HG02759 (cell line): ENCODE measurements around the gene GPR15LG.

ENCODE experiments used
- ATAC-seq: cut with Tn5 transposase; IDR thresholded peaks from one replicate; pipeline ENCODE4 v1.9.1; 2021; ENCODE audit warnings: mild to moderate bottlenecking, moderate library complexity; ENCODE audit not compliant: unreplicated experiment

GPR15LG gene

DNA sequence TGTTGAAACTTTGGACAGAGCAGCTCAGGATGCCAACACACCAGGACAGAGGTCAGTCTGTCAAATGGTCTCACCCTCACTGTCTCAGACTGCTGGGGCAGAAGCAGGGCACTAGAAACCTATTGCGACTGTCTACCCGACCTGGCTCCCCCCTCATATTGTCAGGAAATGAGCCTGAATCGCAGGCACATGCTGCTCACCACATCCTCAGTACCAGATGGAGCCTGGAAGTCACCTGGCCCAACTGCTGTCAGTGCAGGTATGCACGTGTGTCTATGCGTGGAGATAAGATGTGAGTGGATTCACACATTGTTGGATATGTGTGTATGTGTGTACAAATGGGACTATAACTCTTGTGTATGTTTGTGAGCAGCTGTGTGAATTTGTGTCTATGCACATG lies 17.5 kb downstream of the GPR15LG start:
- ATAC-seq, result no peak

DNA sequence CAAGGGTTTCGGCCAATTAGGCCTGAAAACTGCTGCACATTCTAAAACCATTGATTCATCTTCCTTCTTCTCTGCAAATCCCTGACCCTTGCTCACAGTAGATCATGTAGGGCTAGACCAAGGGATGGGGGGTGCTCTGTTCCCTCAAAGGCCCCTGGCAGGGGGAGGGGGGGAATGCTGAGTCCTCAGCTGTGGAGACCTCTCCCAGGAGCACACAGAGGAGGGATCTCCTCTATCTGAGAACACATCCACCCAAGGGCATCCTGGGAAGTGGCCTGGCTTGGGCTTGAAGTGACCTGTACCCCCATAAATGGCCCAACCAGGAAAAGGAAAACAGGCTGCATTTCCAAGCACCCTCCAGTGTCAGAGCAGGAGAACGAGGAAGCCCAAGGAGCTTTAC lies 19.7 kb downstream of the GPR15LG start:
- ATAC-seq, result no peak

GRCh38 chr10:84193846-84194423 lies 20.3 kb downstream of the GPR15LG start:
- ATAC-seq, result peak; percentile 14

- peak; percentile 82 for ATAC-seq
Observed at GRCh38 chr10:84194424-84195043, 20.9 kb downstream of the GPR15LG start, which contains the start of gene CDHR1. Gene CDHR1 (plus strand): TSS chr10:84194537. CDS start chr10:84194761, 224 bp downstream.

GRCh38 chr10:84195044-84195830 lies 21.6 kb downstream of the GPR15LG start:
- no peak for ATAC-seq

- ATAC-seq, result no peak
Observed at GRCh38 chr10:84196083-84196482, 22.5 kb downstream of the GPR15LG start.

GRCh38 chr10:84196941-84197340 lies 23.3 kb downstream of the GPR15LG start:
- ATAC-seq, result no peak

- no peak for ATAC-seq
Observed at GRCh38 chr10:84197643-84198042, 24.0 kb downstream of the GPR15LG start.

DNA sequence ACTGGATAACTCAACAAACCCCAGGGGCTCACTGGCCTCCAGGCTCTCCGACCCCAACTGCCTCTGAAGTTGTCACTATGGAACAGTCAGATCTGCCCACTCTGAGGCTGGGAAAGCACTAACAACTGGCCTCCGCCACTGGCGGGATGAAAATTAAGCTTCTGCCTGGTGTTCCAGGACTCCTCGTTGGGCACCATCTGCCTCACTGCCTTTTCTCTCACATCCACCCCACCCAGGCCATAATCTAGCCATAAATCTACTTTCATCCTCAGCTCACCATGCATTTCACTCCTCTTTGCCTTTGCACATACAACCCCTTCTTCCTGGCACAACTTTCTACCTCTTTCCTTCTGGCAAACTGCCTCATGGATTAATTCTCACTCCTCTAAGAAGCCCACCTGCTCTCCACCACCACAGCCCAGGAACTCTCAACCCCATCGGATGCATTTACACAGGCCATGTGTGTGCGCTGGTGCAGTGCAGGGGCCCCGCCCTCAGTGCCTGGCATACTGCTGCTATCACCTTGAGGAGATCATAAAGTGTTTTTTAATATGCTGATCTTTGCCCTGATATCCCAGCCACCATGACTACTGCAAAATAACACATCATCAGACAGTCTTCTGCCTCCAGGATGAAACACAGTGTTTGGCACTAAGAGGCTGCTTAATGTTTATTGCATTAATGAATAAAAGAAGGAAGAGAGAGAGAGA lies 24.8 kb downstream of the GPR15LG start:
- ATAC-seq, result no peak

GRCh38 chr10:84200537-84201243 lies 27.1 kb downstream of the GPR15LG start:
- ATAC-seq, result no peak

DNA sequence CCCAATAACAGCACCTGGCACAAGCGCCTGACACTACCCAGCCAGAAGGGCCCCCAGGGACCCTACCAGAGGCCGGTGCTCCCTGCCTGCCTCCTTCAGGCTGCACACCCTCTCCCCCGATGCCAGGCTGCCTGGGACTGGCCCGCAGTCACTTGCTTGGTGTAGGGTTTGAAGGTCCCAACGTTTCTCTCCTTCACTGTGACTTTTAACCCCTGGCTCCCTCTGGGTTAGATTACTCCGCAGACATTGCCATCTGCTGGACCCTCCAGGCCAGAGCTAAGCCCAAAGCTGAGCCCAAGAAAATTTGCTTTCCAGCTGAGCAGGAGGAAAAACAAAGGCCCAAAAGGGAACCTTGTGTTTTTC lies 27.6 kb downstream of the GPR15LG start:
- no peak for ATAC-seq

DNA sequence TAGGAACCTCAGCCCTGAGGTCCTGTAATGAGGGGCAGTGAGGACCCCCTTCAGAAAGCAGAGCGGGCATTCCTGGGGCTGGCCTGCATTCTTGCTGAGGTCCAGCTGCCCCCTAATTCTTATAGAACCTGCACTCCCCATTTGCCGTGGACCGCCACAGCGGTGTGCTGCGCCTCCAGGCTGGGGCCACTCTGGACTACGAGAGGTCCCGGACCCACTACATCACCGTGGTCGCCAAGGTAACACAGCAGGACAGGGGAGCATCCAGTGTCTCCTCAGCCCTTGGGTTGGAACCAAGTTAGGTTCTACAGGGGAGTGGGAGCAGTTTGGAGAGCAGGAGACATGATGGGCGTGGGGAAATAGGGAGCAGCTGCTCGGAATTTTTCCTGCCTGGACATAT lies 28.1 kb downstream of the GPR15LG start:
- ATAC-seq, result no peak

DNA sequence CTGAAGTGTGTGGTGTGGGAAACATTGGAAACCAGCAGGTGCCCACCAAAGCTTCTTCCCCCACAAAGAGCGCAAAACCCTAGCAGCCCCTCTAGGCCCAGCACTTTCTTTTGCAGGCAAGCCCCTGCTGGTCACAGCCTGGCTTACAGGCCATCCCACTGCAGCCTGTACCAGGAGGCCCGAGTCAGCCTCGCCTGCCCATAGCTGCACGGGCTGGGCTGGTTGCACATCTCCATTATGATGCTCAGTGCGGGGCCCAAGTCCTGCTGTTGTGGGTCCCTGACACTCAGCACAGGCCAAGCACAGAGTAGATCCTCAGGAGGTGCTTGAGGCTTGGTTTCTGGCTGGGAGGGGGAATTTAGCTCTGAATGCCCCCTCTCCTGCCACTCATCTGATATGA lies 28.7 kb downstream of the GPR15LG start:
- ATAC-seq, result no peak

GRCh38 chr10:84204122-84204521 lies 30.5 kb downstream of the GPR15LG start:
- ATAC-seq, result no peak

DNA sequence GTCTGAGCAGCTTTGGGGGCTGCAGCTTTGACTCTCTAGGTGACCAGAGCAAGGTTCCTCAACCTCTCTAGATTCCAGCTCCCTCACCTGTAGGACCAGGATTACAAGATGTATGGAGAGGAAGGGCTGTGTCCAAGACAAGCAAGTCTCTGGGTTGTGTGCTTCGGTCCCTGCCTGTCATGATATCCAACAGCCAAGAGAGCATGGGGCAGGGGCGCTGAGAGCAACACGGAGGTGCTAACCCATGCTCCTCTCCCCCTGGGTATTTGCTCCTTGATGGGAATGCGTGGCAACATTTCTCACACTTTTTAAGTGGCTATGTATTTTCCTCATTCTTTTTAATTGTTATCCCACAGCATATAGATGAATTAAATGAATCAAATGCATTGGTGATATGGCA lies 31.0 kb downstream of the GPR15LG start:
- no peak for ATAC-seq

DNA sequence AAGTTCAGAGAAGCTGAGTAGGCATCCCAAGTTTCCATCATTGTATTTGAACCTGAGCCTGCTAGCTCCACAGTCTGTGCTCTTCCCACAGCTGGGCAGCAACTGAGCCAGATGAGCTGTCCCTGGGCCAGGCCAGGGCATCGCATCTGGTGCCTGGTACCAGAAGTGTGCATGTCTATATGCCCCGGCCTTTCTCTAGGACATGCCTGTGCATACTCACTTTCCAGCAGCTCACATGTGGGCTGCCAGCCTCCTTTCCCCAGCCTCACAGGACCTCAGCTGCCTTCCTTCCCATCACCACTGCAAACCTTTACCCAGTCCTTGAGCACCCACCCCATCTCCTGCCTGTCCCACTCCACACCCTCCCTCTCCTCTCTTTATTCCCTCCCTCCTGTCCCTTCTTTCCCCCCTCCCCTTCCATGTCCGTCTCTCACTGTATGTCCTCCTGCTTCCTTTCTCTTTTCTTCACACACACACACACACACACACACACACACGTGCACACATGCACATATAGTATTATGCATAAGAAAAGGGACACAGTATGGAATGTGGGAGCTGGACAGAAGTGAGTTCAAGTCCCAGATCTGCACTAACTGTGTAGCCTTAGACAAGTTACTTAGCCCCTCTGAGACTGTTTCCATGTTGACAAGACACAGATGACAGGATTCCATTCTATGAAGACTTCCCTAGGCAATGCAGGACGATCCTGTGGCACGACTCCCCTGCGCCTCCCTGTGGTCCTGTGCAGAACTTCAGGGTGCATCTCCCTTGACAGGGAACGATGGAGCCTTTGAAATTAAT lies 31.6 kb downstream of the GPR15LG start:
- ATAC-seq, result peak; percentile 81

DNA sequence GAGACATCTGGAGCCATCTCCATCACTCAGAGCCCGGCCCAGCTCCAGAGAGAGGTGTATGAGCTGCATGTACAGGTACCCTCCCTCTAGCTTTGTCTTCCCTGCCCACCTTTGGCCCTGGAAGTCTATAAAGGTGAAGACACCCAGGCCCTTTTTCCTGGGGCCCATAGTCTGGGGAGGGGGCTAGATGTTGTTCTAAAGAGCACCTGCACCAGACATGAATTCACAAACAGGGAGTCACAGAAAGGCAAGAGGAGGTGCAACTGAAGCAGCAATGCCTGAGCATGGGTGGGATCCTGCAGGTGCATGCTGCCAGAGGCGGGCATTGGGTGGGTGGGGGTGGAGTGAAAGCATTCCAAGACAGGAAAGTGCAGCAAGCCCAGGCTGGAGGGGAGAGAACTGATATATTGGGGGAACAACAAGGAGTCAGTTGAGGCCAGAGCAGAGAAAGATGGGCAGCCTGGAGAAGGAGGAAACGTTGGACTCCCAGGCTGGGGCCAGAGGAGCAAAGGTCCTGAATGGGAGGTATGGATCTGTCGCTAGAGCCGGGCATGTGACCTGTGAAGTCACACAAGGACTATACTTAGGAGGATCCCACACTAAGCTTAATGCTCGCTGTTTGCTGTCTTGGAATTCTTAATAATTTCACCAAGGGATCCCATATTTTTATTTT lies 32.4 kb downstream of the GPR15LG start:
- no peak for ATAC-seq

DNA sequence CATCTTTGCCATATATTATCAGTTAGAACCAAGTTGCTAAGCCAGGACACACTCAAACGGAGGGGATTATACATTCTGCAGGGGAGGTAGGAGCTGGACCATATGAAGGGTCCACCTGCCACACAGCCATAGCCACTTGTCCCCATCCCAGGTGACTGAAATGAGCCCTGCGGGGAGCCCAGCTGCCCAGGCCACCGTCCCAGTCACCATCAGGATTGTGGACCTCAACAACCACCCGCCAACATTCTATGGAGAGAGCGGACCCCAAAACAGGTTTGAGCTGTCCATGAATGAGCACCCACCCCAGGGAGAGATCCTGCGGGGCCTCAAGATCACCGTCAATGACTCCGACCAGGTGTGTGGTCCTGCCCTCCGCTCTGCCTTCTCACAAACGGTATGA lies 34.4 kb downstream of the GPR15LG start:
- ATAC-seq, result no peak

- no peak for ATAC-seq
Observed at GRCh38 chr10:84211566-84211965, 38.0 kb downstream of the GPR15LG start.

GRCh38 chr10:84212014-84212413 lies 38.4 kb downstream of the GPR15LG start:
- ATAC-seq, result no peak
